EH (cell line): ENCODE results near the gene TMIE.

Experiments used
- DNase-seq: peaks from one replicate; pipeline ENCODE4 v3.0.0-alpha.2; 2015; ENCODE audit warnings: low read depth

TMIE gene

DNA sequence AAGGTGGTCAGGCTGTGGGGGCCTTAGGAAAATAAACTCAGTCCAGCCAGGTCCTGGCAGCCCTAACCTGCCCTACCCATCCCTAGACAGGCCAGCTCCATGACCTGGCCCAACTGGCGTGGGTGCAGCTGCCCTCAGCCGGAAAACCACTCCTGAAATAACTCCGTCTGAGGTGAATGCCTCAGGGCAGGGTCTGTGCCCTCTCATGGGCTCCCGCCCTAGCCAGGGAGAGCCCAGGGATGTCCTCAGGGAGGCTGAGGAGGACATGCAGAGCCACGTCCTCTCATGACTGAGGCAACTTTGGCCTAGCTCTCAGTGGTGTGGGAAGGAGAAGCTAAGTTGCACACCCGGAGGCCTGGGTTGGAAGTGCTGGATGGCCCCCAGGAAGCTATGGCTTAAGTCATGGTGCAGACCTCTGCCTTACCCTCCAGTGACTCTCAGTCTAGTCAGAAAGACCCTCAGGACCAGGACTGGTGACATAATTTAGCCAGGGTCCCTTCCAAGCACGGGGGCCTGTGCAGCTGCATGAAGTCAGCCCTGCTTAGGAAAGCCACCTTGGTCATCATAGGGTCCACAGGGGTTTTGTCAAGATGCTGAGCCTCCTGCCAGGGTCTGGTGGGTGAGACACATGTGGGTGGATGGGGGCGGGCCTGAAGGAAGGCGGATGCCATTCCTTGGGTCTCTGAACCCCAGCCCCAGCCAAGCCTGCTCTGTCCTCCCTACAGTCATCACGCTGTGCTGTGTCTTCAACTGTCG is 7.4 kb downstream of the TMIE start:
- DNase-seq, result no peak

DNA sequence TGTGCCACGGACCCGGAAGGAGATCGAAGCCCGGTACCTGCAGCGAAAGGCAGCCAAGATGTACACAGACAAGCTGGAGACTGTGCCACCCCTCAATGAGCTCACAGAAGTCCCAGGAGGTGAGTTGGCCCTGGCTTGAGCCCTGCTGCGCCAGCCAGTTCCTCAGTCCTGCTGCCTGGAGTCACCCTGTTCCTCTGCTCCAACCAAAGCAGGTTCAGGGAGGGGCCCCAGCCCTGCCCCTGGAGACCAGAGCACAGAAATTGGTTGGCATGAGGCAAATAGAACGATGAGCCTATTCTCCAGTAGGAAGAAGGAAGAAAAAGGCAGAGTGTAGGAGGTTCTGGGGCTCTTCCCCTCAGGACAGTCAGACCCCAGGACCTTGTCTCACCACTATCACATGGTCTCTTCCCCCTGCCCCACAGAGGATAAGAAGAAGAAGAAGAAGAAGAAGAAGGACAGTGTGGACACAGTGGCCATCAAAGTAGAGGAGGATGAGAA is 8.0 kb downstream of the TMIE start:
- no peak for DNase-seq

GRCh38 chr3:46709721-46710120 is 8.5 kb downstream of the TMIE start:
- no peak for DNase-seq

DNA sequence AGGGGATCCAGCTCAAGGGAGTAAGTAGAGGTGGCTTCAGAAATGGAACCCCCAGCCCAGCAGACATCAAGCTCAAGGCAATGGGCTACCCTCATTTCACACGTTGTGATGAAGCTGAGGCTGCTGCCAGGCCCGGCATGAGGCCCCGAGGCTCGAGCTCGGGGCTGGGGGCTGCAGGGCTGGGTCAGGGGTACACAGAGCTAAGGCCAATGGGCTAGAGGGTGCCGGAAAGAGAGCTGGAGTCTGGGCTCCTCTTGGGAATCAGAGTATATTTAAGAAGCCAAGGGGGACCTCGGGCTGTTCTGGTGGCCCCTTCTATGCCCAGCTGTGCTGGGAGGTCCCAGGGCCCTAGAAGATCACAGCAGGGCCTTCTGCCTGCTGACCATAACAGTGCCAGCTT is 9.0 kb downstream of the TMIE start:
- DNase-seq, result no peak

DNA sequence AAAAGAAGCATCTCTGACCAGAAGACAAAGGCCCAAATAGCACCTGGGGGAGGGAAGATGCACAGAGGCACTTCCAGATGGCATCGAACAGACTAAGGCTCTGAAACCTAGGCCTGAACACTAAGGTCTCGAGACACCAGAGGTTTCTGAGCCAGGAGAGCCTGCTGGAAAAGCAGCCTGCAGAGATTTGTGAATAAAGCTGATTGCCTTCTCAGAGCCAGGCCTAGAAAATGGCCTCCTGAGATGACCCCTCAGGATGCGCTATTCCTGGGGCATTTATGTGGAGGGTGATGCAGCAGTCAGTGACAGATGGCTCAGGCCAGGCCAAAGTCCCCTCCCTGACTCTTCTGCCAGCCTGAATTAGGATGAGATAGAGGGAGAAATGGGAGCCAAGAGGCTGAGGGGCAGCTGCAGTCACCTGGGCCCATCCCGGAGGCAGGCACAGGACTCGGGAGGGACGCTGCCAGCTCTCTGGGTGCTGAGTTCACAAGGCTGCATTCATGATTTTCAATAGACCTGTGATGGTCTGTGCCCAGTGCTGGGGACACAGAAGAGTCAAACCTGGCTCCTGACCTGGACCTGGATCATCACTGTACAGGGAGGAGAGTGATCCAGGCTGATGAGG is 9.6 kb downstream of the TMIE start:
- DNase-seq, result no peak

- no peak for DNase-seq
These were observed 10.1 kb downstream of the TMIE start for GRCh38 chr3:46711305-46711704.

DNA sequence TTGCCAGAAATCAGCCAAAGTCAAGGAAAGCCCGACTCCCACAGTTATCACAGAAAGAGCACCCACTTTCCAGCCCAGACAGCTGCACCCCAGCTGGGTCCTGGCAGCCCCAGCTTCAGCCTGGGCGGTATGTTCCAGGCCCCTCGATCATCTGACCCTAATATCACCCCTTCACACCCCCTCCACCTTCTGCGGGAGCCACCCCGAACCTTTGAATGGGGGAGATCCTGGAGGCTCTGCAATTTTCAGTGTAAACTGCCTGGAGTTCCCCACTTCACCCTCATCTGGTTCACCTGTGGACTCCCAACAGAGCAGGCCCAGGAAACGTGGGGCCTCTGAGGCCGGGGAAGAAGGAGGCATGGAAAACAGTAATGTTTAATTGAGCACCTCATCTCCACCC is 10.6 kb downstream of the TMIE start:
- DNase-seq, result no peak

DNA sequence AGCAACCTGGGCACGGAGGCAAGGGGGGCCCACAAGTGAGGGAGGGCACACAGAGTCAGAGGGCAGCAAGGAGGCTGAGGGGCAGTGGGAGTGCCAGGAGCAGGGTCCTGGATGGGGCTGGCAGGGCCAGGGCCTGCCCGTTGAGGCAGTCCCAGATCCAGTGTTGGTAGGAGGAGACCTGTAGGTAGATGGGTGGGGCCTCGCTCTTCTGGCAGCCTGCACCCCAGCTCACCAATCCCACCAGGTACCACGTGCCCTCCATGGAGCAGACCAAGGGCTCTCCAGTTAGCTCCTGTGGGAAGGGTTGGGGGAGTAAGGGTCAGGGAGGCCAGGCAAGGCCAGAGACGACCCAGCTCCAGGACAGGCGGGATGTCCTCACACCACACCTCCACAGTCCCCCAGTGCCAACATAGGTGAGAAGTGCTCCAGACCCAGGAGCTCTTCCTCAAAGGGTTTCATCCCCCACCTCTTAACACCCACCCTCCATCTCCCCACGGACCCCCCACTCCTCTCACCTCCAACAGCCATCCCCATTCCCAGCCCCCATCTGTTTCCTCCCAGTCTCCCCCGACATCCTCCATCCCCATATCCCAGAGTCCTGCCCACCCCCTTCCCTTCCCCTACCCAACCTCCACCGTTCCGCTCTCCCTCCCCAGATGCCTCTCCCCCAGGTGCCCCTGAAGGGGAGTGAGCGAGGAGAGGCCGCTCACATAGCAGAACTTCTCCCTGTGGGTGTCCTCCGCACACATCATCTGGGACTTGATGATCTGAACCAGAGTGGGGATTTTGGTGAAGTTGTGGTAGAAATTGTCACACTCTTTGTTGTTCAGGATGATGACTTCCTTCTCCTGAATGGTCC is 11.2 kb downstream of the TMIE start:
- no peak for DNase-seq

DNA sequence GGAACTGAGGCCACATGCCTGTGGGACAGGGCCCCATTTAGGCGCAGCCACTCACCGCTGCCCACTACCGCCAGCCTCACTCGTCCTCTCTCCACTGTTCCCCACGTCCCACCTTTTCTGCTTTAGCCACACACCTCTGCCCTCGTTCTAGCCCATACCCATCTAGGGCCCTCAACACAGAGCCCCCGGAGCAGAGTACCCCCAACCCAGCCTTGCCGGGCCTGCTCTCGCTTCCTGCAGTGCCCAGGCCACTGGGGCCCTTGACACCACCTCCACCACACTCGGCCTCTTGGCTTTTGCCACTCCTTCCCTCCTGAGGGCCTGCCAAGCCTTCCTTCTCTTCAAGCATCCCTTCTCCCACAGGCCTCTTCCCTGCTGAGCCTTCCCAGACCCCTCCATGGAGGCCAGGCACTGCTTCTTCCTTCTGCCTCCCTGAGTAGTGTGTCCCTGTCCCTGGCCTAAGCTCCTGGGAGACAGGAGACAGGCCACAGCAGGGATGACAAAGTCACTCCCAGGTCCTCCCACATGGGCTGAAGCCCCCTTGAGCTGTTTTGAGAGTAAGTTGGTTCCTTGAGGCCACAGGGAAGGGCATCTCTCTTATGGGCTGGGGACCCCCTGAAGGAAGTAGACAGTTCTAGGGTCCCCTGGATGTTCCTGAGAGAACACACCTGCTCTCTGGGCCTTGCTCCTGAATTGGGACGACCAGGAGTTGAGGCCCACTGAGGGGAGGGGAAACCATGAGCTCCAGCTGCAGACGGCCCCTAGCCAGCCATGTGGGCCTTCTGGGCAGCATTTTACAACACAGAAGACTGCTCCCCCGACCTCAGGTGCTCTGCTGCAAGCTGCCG is 12.1 kb downstream of the TMIE start:
- DNase-seq, result no peak

DNA sequence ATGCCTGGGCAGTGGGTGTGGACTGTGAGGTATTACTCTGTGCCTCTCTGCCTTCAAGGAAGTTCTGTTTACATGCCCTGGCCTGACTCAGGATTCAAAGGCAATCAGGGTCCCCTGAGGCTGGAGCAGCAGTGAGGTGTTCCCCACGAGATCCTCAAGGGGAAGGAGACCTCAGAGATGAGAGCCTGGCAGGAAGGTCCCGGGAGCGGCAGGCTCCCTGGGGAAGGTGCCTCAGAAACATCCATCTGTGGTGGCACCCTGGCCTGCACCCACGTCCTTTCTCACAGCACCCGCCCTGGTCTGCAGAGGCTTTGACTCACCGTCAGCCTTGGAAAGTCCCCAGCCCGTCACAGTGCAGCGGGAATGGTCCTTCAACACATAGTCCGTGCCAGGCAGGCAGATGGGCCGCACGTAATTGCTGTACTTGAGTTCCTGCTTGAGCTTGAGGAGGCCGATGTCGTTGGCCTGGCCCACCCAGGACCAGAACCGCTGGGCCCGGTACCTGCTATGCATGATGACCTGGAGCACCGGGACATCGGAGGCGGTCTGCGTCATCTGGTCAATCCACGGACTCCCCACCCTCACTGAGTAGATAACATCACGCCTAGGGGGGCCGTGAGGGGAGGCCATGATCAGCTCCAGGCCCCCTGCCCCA is 12.8 kb downstream of the TMIE start:
- no peak for DNase-seq

- no peak for DNase-seq
These were observed 13.7 kb downstream of the TMIE start for GRCh38 chr3:46714728-46715506.

GRCh38 chr3:46715507-46716175 is 14.4 kb downstream of the TMIE start:
- DNase-seq, result no peak

- no peak for DNase-seq
These were observed 15.6 kb downstream of the TMIE start for GRCh38 chr3:46716461-46717441.

- DNase-seq, result no peak
These were observed 16.4 kb downstream of the TMIE start, which contains the start of gene PRSS50 for GRCh38 chr3:46717447-46718231. Gene PRSS50 (minus strand): TSS chr3:46717869. CDS start chr3:46717824, 45 bp downstream.

- DNase-seq, result peak; percentile 8
These were observed 17.9 kb downstream of the TMIE start for GRCh38 chr3:46719044-46719565.

DNA sequence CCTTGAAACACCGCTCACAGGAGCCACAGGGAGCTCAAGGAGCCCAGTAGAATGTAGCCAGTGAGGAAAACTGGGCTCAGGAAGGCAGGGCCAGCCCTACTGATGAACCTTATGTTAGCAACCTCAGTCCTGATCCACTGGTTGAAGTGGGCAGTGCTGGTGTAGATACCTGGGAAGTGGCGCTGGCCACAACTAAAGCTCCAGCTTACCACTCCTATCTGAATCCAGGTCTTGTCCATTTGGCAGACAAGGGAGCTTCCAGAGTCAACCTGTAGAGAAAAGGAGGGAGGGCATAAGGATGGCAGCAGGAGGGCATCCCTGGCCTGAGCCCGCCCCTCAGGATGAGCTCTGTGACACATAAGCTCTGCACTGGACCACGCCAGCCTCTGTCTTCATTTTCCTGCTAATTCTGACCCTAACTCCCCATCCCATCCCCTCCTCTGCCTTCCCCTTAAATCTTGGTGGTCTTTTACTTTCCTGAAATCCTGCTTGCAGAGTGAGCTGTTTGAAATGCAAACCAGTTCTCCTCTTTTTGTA is 18.6 kb downstream of the TMIE start:
- DNase-seq, result no peak

GRCh38 chr3:46721009-46721408 is 19.8 kb downstream of the TMIE start:
- DNase-seq, result no peak
